Articular chondrocyte of knee joint (primary cell): Measurements from ENCODE around the gene TBC1D1. TPM values are rescaled to one million over a fixed set of nuclear protein-coding genes. Genes with fewer than 3 reads are reported as not detected.

ENCODE experiments used
- total RNA-seq: library from RNA; depleted of rRNA; stranded (reverse); fragments of >200 nt; gene quantifications from 2 replicates; pipeline ENCODE4 v1.2.3, GENCODE V29; 2012

Gene TBC1D1
- 120 and 130 TPM in 2 replicates for total RNA-seq

GRCh38 chr4:37890801-37891259 is at the start of gene TBC1D1:
TSS of gene TBC1D1 (plus strand) at chr4:37891084. CDS start at chr4:37902096, 11,012 bp downstream.

DNA sequence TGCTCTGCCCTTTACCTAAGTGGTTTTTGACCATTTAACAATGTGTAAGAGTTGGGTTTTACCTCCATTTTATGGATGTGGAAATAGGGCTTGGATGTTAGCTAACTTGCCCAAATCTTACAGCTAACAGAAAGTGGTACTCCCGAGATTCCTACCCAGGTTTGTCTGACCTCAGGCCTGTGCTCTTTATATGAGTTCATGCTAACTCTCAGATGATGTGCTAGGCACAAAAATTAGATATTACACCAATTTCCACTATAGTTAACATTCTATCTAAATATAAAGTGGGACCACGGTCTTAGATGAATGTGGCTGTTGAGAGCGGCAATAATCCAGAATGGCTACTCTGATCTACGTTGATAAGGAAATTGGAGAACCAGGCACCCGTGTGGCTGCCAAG is 69.2 kb downstream of the TBC1D1 start, which contains the start of gene PTTG2:
Gene PTTG2 (plus strand): TSS at position 301 of the 400 bp plus-strand sequence. CDS start 37 bp downstream, at position 338.

Other genes with a start within 250 kb of the TBC1D1 start
- 53.5 and 62.6 TPM in 2 replicates for gene RELL1, start 204.7 kb upstream of the TBC1D1 start, total RNA-seq
- gene PGM2, start 64.4 kb upstream of the TBC1D1 start, total RNA-seq: 29.9 and 34.6 TPM in 2 replicates
- gene PTTG2, start 69.3 kb downstream of the TBC1D1 start, total RNA-seq: 0.26 TPM in 1 of 2 replicates, not detected in the other